Lung (tissue), 12 donors: ENCODE results near the gene CMIP. TPM values are rescaled to one million over a fixed set of nuclear protein-coding genes. Genes with fewer than 3 reads are reported as not detected.

Experiments
- ATAC-seq: fragments of 200-7000 bp; cut with Tn5 transposase; one replicate; pipeline ENCODE4 v1.9.1; 2020; ENCODE audit warnings: moderate number of reproducible peaks; ENCODE audit not compliant: insufficient read depth, low FRiP score
- DNase-seq, 3 donors: peaks; one replicate each; pipeline ENCODE4 v3.0.0-alpha.2; 2013 to 2017
- H3K27ac ChIP-seq, 2 donors: one replicate each; pipeline ENCODE4 v1.5.1; 2013; ENCODE audit warnings: mild to moderate bottlenecking in 2 of 2, moderate library complexity in 2 of 2, control low read depth in 1 of 2, inconsistent platforms in 1 of 2, low read depth in 1 of 2, low read length in 1 of 2
- H3K27me3 ChIP-seq, 3 donors: one replicate each; pipeline ENCODE4 v1.5.1; 2013; ENCODE audit warnings: low read length in 2 of 3; ENCODE audit not compliant: control insufficient read depth in 3 of 3, insufficient read depth in 3 of 3
- H3K36me3 ChIP-seq, 4 donors: one replicate each; pipeline ENCODE4 v1.5.1; 2013; ENCODE audit warnings: low read length in 4 of 4, mild to moderate bottlenecking in 1 of 4, moderate library complexity in 1 of 4; ENCODE audit not compliant: control insufficient read depth in 4 of 4, insufficient read depth in 4 of 4
- H3K4me1 ChIP-seq, 5 donors: one replicate each; pipeline ENCODE4 v1.5.1; 2013; ENCODE audit warnings: low read length in 5 of 5, mild to moderate bottlenecking in 2 of 5, moderate library complexity in 1 of 5; ENCODE audit not compliant: control insufficient read depth in 5 of 5, insufficient read depth in 5 of 5
- H3K4me3 ChIP-seq: one replicate; pipeline ENCODE4 v1.5.1; 2013; ENCODE audit warnings: mild to moderate bottlenecking, control low read depth, moderate library complexity
- H3K9ac ChIP-seq, 2 donors: one replicate each; pipeline ENCODE4 v1.5.1; 2013; ENCODE audit warnings: low read length in 2 of 2, control low read depth in 1 of 2; ENCODE audit not compliant: insufficient read depth in 1 of 2
- H3K9me3 ChIP-seq, 4 donors: one replicate each; pipeline ENCODE4 v1.5.1; 2013; ENCODE audit warnings: low read length in 3 of 4, mild to moderate bottlenecking in 1 of 4, moderate library complexity in 1 of 4; ENCODE audit not compliant: control insufficient read depth in 4 of 4, insufficient read depth in 3 of 4
- CTCF ChIP-seq: IDR thresholded peaks from 2 replicates; pipeline ENCODE4 v1.5.1; 2012; ENCODE audit warnings: mild to moderate bottlenecking; ENCODE audit errors: control extremely low read depth, extremely low read depth
- WGBS, 2 donors: extraction: QIAGEN DNeasy Blood & Tissue Kit; methylation state at CpG; one replicate each; pipeline ENCODE4 v1.1.7; 2013; 5-methylcytosine and 5-hydroxymethylcytosine counted together
- polyA plus RNA-seq, 2 donors: library from polyadenylated mRNA; stranded (reverse); fragments of 200-250 nt; gene quantifications; one replicate each; pipeline ENCODE4 v1.2.1, GENCODE V29; 2013
- total RNA-seq, 2 donors: library from RNA; depleted of rRNA in 1 of 2; stranded (reverse); fragments of >200 nt in 1 of 2; gene quantifications; one replicate each; pipeline ENCODE4 v1.2.1, GENCODE V29; 2014 to 2021
- donor health status: control.
- donor health status: control.
- donor health status: Bipolar disorder and iron deficiency.
- donor health status: healthy.
- donor health status: DM: yes; HTN: yes; CAD: no.

The CMIP gene
- total and polyA plus RNA-seq, 4 donors: 11.8 to 80.5 (median 48.6) TPM

- H3K36me3 ChIP-seq: peaks cover 0 to 13% (median 7%) of the 10 kb centered on the region in 4 donors
- H3K27ac ChIP-seq: peak overlapping the region in 1 of 2 donors; percentile 52
- peak; percentile 14 for ATAC-seq
- peak; percentile 88 to 91 (median 88) for DNase-seq
- WGBS, 2 donors: 62 to 79% methylated on average over 17 of the region's 17 CpGs
- H3K4me3 ChIP-seq: no peak overlapping the region
- no peaks in the 10 kb centered on the region for H3K27me3 ChIP-seq
- TF ChIP-seq CTCF: no peak
- no peak overlapping the region for H3K9ac ChIP-seq
- peaks cover 0 to 3% (median 0%) of the 10 kb centered on the region in 4 donors for H3K9me3 ChIP-seq
- H3K4me1 ChIP-seq: peaks cover 0 to 47% (median 35%) of the 10 kb centered on the region in 5 donors
These were observed 167.9 kb downstream of the CMIP start for GRCh38 chr16:81612351-81613163.

GRCh38 chr16:81614171-81614570 lies 169.6 kb downstream of the CMIP start:
- Histone ChIP-seq H3K4me1 (peaks cover 0 to 47% (median 35%) of the 10 kb centered on the region in 5 donors), H3K9ac (no peak overlapping the region), H3K27me3 (no peaks in the 10 kb centered on the region), H3K9me3 (peaks cover 0 to 3% (median 0%) of the 10 kb centered on the region in 4 donors), H3K4me3 (no peak overlapping the region), H3K27ac (no peak overlapping the region), H3K36me3 (peaks cover 0 to 17% (median 5%) of the 10 kb centered on the region in 4 donors)
- 85 to 87% methylated on average over 13 of the region's 13 CpGs for WGBS, 2 donors
- TF ChIP-seq CTCF: no peak
- DNase-seq (no peak), ATAC-seq (no peak)

- Histone ChIP-seq H3K9me3 (peaks cover 0 to 3% (median 0%) of the 10 kb centered on the region in 4 donors), H3K27me3 (no peaks in the 10 kb centered on the region), H3K4me1 (peaks cover 0 to 43% (median 33%) of the 10 kb centered on the region in 5 donors), H3K27ac (no peak overlapping the region), H3K36me3 (peaks cover 0 to 17% (median 5%) of the 10 kb centered on the region in 4 donors), H3K9ac (no peak overlapping the region), H3K4me3 (no peak overlapping the region)
- ATAC-seq (no peak), DNase-seq (no peak)
- WGBS, 2 donors: 96 to 97% methylated on average over 6 of the region's 6 CpGs
- TF ChIP-seq CTCF: no peak
These were observed 170.2 kb downstream of the CMIP start for GRCh38 chr16:81614654-81615359.
